Activated T-helper 17 cell treated with anti-CD3 and anti-CD28 coated beads, Interleukin-2, amount 50 U/mL, for 72 hours (primary cell): ENCODE measurements around the gene SENP3. TPM values are rescaled to one million over a fixed set of nuclear protein-coding genes. Genes with fewer than 3 reads are reported as not detected.

ENCODE experiments used
- ATAC-seq: fragments of 150-1000 bp; cut with Tn5 transposase; replicated peaks from 2 replicates; pipeline ENCODE4 v1.10.0; 2021; ENCODE audit warnings: mild to moderate bottlenecking, moderate library complexity
- H3K27ac Mint-ChIP-seq: one replicate; pipeline ENCODE4 v1.8.0; 2022; ENCODE audit warnings: mixed read lengths
- H3K27me3 Mint-ChIP-seq: one replicate; pipeline ENCODE4 v1.8.0; 2022; ENCODE audit warnings: mixed read lengths
- H3K36me3 Mint-ChIP-seq: one replicate; pipeline ENCODE4 v1.8.0; 2022; ENCODE audit warnings: low read depth, mild to moderate bottlenecking, mixed read lengths
- H3K4me1 Mint-ChIP-seq: one replicate; pipeline ENCODE4 v1.8.0; 2022; ENCODE audit warnings: mixed read lengths
- H3K4me3 Mint-ChIP-seq: one replicate; pipeline ENCODE4 v1.8.0; 2022; ENCODE audit warnings: mild to moderate bottlenecking, mixed read lengths
- H3K9me3 Mint-ChIP-seq: one replicate; pipeline ENCODE4 v1.8.0; 2022; ENCODE audit warnings: mixed read lengths
- total RNA-seq, 2 donors: library from RNA; stranded (reverse); gene quantifications; one replicate each; pipeline ENCODE4 v1.2.3, GENCODE V29; 2022

Gene SENP3
- total RNA-seq, 2 donors from 2014 or later = 28.9 to 59.3 TPM

DNA sequence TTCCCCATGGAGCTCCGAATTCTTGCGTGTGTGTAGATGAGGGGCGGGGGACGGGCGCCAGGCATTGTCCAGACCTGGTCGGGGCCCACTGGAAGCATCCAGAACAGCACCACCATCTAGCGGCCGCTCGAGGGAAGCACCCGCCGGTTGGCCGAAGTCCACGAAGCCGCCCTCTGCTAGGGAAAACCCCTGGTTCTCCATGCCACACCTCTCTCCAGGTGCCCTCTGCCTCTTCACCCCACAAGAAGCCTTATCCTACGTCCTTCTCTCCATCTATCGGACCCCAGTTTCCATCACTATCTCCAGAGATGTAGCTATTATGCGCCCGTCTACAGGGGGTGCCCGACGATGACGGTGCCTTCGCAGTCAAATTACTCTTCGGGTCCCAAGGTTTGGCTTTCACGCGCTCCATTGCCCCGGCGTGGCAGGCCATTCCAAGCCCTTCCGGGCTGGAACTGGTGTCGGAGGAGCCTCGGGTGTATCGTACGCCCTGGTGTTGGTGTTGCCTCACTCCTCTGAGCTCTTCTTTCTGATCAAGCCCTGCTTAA is 617 bp upstream of the SENP3 start:
- Mint-ChIP-seq H3K36me3 (peaks cover 50% of the 10 kb centered on the region), H3K4me1 (peaks cover 20% of the 10 kb centered on the region), H3K27me3 (no peaks in the 10 kb centered on the region), H3K9me3 (no peaks in the 10 kb centered on the region), H3K4me3 (peak overlapping the region; percentile 91), H3K27ac (peak overlapping the region; percentile 86)
- peak; percentile 84 for ATAC-seq

DNA sequence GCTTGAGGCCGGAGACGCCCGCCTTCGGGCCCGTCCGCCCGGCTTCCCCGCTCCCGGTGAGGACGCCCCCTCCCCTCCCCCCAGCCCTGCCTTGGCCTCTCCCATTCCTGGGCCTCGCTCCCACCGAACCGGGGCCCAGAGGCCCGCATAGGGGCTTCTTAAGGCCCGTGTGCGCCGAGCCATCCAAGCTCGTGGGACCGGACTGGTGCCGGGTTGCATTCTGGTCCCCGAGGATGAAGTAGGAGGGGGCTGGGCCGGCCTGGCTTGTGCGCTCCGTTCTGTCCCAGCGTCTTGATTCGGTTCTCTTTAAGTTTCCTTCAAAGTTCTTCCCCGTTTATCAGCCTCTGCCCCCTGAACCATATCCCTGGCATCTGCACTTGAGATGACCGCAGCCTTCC is 488 bp downstream of the SENP3 start:
- H3K4me1 Mint-ChIP-seq = peaks cover 20% of the 10 kb centered on the region
- ATAC-seq = no peak
- no peaks in the 10 kb centered on the region for H3K9me3 Mint-ChIP-seq

DNA sequence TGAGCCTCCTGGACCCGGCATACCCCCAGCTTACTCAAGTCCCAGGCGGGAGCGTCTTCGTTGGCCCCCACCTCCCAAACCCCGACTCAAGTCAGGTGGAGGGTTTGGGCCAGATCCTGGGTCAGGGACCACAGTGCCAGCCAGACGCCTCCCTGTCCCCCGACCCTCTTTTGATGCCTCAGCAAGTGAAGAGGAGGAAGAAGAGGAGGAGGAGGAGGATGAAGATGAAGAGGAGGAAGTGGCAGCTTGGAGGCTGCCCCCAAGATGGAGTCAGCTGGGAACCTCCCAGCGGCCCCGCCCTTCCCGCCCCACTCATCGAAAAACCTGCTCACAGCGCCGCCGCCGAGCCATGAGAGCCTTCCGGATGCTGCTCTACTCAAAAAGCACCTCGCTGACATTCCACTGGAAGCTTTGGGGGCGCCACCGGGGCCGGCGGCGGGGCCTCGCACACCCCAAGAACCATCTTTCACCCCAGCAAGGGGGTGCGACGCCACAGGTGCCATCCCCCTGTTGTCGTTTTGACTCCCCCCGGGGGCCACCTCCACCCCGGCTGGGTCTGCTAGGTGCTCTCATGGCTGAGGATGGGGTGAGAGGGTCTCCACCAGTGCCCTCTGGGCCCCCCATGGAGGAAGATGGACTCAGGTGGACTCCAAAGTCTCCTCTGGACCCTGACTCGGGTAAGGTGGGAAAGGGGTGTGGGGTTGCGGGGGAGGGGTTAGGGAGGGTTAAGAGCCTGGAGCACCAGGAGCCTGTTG is 1.6 kb downstream of the SENP3 start:
- Mint-ChIP-seq H3K27ac (peak overlapping the region; percentile 93), H3K36me3 (peaks cover 71% of the 10 kb centered on the region), H3K4me1 (peaks cover 20% of the 10 kb centered on the region), H3K4me3 (peak overlapping the region; percentile 91), H3K27me3 (no peaks in the 10 kb centered on the region), H3K9me3 (no peaks in the 10 kb centered on the region)
- no peak for ATAC-seq

More for the DNA sequence above, 488 bp downstream of the SENP3 start:
- peak overlapping the region; percentile 93 for H3K27ac Mint-ChIP-seq
- H3K36me3 Mint-ChIP-seq = peaks cover 61% of the 10 kb centered on the region
- no peaks in the 10 kb centered on the region for H3K27me3 Mint-ChIP-seq
- H3K4me3 Mint-ChIP-seq = peak overlapping the region; percentile 91

DNA sequence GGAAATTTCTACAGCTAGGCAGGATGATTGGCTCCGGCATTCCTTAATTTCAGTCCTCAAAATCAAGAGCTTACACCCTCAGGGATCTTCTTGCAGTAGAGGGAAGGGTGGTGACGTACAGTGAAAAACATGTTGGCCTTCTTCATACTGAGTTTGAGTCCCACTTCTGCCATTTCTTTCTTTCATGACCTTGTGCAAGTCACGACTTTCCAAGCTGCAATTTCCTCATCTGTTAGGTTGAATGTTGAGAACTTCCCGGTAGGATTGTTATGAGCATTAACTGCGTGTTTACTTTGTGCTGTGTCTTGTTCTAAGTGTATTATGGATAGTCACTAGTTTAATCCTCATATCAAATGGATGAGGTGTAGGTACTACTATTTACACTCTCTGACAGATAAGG is 7.9 kb downstream of the SENP3 start:
- peaks cover 8% of the 10 kb centered on the region for H3K4me1 Mint-ChIP-seq
- peak overlapping the region; percentile 97 for H3K27ac Mint-ChIP-seq
- no peak for ATAC-seq
- H3K36me3 Mint-ChIP-seq = peaks cover 99% of the 10 kb centered on the region
- H3K9me3 Mint-ChIP-seq = no peaks in the 10 kb centered on the region
- H3K27me3 Mint-ChIP-seq = no peaks in the 10 kb centered on the region
- no peak overlapping the region for H3K4me3 Mint-ChIP-seq

DNA sequence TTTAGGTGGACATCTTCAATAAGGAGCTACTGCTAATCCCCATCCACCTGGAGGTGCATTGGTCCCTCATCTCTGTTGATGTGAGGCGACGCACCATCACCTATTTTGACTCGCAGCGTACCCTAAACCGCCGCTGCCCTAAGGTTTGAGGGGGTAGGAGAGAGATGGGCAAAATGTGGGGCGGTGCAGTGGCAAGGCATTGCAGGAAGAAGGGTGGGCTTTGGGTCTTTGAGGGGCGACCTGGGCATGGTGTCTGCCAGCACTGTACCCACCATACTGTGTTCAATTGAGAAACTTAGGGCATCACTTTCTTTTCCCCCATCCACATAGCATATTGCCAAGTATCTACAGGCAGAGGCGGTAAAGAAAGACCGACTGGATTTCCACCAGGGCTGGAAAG is 8.6 kb downstream of the SENP3 start:
- no peak for ATAC-seq
- H3K4me1 Mint-ChIP-seq = peaks cover 13% of the 10 kb centered on the region
- H3K27me3 Mint-ChIP-seq = no peaks in the 10 kb centered on the region
- H3K4me3 Mint-ChIP-seq = no peak overlapping the region
- H3K27ac Mint-ChIP-seq = peak overlapping the region; percentile 97
- peaks cover 99% of the 10 kb centered on the region for H3K36me3 Mint-ChIP-seq
- H3K9me3 Mint-ChIP-seq = no peaks in the 10 kb centered on the region

DNA sequence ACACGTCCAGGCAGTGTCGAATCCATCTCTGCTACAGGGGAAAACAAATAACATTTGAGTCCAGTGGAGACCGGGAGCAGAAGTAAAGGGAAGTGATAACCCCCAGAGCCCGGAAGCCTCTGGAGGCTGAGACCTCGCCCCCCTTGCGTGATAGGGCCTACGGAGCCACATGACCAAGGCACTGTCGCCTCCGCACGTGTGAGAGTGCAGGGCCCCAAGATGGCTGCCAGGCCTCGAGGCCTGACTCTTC is 10.5 kb downstream of the SENP3 start:
- H3K4me3 Mint-ChIP-seq = peak overlapping the region; percentile 96
- H3K4me1 Mint-ChIP-seq = peaks cover 22% of the 10 kb centered on the region
- H3K27ac Mint-ChIP-seq = peak overlapping the region; percentile 97
- H3K27me3 Mint-ChIP-seq = no peaks in the 10 kb centered on the region
- H3K36me3 Mint-ChIP-seq = peaks cover 99% of the 10 kb centered on the region
- no peak for ATAC-seq
- H3K9me3 Mint-ChIP-seq = no peaks in the 10 kb centered on the region

DNA sequence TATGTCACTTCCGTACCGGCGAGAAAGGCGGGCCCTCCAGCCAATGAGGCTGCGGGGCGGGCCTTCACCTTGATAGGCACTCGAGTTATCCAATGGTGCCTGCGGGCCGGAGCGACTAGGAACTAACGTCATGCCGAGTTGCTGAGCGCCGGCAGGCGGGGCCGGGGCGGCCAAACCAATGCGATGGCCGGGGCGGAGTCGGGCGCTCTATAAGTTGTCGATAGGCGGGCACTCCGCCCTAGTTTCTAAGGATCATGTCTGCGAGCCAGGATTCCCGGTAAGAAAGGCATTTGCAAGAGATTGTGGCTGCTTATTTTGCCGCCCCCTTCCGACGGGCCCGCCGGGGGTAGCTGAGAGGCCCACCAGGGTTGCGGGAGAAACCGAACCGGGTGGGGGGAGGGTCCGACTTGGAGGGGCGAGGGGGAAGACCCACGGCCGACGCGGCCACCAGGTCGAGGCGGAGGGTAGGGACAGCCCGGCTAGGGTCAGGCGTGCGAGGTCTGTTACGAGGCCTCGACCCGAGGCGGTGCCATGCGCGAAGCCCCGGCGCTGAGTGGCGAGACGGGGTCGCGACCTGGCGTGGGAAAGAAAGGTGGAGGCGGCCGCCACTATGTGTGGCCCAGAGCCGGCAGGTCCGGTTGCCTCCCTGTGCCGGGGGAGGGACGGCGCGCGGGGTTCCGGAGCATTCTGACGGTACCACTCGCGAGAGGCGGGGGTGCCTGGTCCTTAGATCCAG is 11.0 kb downstream of the SENP3 start:
- peak; percentile 94 for ATAC-seq
- Mint-ChIP-seq H3K27me3 (no peaks in the 10 kb centered on the region), H3K9me3 (no peaks in the 10 kb centered on the region), H3K4me3 (peak overlapping the region; percentile 96), H3K27ac (peak overlapping the region; percentile 97), H3K4me1 (peaks cover 22% of the 10 kb centered on the region), H3K36me3 (peaks cover 99% of the 10 kb centered on the region)

DNA sequence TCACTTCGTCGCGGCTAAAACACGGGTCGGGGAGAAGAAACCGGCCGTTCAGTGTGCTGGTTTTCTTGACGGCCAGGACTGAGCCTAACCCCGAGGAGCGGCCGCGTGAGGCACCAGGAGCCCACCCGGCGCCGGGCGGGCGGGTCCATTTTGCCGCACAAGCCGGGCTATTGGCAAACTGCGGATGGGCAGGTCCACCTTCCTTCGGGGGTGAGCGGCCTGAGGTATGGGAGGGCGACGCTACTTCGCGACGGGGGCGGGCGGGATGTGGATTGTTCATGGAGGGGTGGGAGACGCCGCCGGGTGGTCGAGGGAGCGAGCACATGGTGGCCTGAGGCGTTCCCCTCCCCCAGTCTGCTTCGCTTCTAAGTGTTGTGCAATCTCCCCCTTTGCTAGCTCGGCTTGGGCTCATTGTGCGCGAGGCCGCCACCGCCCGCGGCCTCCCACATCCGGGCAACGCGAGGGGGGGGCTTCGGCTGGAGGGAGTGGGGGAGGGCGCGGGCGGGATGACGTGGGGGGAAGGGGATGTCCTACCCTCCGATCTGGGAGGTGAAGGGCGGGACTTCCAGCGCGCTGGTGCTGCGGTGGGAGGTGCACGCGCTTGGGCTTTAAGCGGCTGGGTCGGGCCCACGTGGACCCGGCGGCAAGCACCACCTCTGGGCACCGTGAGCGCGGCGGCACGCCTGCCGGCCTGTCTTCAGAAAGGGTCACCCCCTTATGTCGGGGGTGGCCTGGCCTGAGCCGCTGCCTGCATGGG is 11.8 kb downstream of the SENP3 start:
- H3K27ac Mint-ChIP-seq = peak overlapping the region; percentile 93
- peaks cover 28% of the 10 kb centered on the region for H3K4me1 Mint-ChIP-seq
- ATAC-seq = peak; percentile 42
- peak overlapping the region; percentile 96 for H3K4me3 Mint-ChIP-seq
- H3K9me3 Mint-ChIP-seq = no peaks in the 10 kb centered on the region
- H3K36me3 Mint-ChIP-seq = peaks cover 100% of the 10 kb centered on the region
- H3K27me3 Mint-ChIP-seq = no peaks in the 10 kb centered on the region

DNA sequence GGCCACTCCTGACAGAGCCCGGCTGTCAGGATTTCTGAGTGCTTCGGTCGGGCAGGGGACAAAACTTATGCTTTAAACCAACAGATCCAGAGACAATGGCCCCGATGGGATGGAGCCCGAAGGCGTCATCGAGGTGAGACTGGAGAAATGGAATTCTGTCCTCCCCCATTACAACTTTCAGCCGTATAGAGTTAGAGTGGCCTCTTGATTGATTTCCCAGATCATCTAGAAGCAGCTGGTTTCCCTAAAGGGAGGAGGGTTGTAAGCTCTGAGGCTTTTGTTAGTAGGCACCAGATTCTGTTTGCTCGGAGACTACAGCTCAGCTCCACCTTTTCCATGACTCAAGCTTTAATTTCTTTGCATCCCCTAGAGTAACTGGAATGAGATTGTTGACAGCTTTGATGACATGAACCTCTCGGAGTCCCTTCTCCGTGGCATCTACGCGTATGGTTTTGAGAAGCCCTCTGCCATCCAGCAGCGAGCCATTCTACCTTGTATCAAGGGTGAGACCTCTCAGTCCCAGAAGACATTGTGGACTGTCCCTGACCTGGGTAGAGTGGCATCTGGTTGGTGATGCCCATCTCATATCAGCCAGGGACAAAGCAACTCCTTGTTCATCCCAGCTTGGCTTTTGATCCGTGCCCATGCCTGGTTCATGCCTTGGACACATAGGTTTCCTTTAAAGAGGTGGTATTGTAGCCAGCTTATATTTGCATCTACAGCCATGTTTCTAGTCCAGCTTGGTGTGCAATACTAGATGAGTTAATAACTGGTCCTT is 12.6 kb downstream of the SENP3 start:
- Mint-ChIP-seq H3K27ac (peak overlapping the region; percentile 93), H3K36me3 (peaks cover 100% of the 10 kb centered on the region), H3K4me1 (peaks cover 33% of the 10 kb centered on the region), H3K4me3 (peak overlapping the region; percentile 96), H3K27me3 (no peaks in the 10 kb centered on the region), H3K9me3 (no peaks in the 10 kb centered on the region)
- no peak for ATAC-seq

DNA sequence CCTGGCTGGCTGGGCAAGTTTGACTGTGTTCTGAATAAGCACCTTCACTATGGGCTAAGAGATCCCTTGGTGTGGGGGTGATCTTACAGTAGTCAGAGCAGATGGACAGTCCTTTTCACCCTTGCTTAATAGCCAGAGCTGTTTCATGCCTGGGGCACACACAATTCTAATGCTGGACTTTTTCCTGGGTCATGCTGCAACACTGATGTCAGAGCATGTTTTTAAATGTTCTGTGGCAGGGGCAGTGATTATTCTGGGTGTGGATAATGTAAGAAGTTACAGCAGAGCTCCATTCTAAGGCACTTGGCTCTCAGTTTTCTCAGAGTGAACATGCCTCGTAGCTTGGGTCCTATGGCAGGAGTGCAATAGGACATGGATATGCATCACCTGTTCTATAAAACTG is 13.8 kb downstream of the SENP3 start:
- H3K9me3 Mint-ChIP-seq = no peaks in the 10 kb centered on the region
- H3K27me3 Mint-ChIP-seq = no peaks in the 10 kb centered on the region
- H3K27ac Mint-ChIP-seq = peak overlapping the region; percentile 93
- no peak for ATAC-seq
- peaks cover 100% of the 10 kb centered on the region for H3K36me3 Mint-ChIP-seq
- H3K4me3 Mint-ChIP-seq = peak overlapping the region; percentile 96
- H3K4me1 Mint-ChIP-seq = peaks cover 44% of the 10 kb centered on the region

DNA sequence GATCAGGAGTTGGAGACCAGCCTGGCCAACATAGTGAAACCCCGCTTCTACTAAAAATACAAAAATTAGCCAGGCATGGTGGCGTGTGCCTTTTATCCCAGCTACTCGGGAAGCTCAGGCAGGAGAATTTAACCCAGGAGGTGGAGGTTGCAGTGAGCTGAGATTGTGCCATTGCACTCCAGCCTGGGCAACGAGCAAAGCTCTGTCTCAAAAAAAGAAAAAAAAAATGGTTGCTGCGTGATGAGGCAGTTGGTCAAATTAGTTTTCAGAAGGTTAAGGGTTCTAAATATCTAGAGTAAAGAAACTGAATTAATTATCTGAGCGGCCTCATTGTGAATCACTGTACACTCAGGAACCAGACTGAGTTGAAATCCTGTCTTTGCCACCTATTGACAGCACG is 14.2 kb downstream of the SENP3 start:
- no peaks in the 10 kb centered on the region for H3K27me3 Mint-ChIP-seq
- peak overlapping the region; percentile 96 for H3K4me3 Mint-ChIP-seq
- ATAC-seq = no peak
- no peaks in the 10 kb centered on the region for H3K9me3 Mint-ChIP-seq
- peaks cover 100% of the 10 kb centered on the region for H3K36me3 Mint-ChIP-seq
- H3K4me1 Mint-ChIP-seq = peaks cover 48% of the 10 kb centered on the region
- peak overlapping the region; percentile 24 for H3K27ac Mint-ChIP-seq

DNA sequence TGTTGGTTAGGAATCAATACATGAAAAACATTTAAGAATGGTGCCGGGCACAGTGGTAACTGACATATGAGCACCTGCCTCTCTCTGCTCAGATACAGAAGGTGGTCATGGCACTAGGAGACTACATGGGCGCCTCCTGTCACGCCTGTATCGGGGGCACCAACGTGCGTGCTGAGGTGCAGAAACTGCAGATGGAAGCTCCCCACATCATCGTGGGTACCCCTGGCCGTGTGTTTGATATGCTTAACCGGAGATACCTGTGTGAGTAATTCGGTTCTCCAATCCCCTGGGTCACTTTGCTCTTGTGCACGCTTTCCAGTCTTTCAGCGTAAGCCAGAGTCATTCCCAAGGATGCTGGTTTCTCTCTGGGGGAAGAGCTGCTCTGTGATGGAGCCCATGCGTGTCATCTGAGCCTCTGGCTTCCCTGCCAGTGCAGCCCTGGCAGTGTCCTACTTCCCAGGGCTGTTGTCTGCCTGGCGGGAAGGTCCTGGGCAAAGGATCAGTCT is 14.8 kb downstream of the SENP3 start:
- H3K4me3 Mint-ChIP-seq = peak overlapping the region; percentile 96
- peaks cover 47% of the 10 kb centered on the region for H3K4me1 Mint-ChIP-seq
- no peak for ATAC-seq
- no peaks in the 10 kb centered on the region for H3K9me3 Mint-ChIP-seq
- H3K27ac Mint-ChIP-seq = peak overlapping the region; percentile 24
- H3K27me3 Mint-ChIP-seq = no peaks in the 10 kb centered on the region
- peaks cover 100% of the 10 kb centered on the region for H3K36me3 Mint-ChIP-seq

DNA sequence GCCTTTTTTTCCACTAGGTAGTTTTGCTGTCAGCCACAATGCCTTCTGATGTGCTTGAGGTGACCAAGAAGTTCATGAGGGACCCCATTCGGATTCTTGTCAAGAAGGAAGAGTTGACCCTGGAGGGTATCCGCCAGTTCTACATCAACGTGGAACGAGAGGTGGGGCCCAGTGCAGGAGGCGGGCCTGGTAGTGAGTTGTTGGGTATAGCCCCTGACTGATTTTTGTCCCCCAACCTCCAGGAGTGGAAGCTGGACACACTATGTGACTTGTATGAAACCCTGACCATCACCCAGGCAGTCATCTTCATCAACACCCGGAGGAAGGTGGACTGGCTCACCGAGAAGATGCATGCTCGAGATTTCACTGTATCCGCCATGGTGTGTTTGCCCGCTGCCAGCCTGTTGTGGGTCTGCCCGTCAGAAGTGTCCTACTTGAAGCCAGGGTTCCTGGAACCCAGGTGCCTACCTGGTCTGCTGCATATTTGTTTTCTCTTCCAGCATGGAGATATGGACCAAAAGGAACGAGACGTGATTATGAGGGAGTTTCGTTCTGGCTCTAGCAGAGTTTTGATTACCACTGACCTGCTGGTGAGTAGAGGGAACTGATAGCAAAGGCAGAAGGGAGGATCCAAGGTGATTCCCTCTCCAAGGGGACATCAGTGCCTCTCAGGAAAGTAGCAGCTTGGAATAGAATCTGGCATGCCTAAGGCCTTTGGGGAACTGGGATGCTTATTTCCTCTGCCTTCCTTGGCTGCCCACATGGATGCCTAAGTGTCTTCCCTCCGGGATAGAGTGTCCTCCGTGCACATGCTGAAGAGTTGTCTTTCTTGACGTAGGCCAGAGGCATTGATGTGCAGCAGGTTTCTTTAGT is 15.8 kb downstream of the SENP3 start:
- H3K27ac Mint-ChIP-seq = peak overlapping the region; percentile 62
- no peak for ATAC-seq
- H3K36me3 Mint-ChIP-seq = peaks cover 92% of the 10 kb centered on the region
- H3K27me3 Mint-ChIP-seq = no peaks in the 10 kb centered on the region
- H3K9me3 Mint-ChIP-seq = no peaks in the 10 kb centered on the region
- H3K4me3 Mint-ChIP-seq = peak overlapping the region; percentile 96
- H3K4me1 Mint-ChIP-seq = peaks cover 47% of the 10 kb centered on the region
